ENCODE measurements around the gene LRRC75A. TPM values are rescaled to one million over a fixed set of nuclear protein-coding genes. Genes with fewer than 3 reads are reported as not detected.
A peak's percentile ranks its signal among the peaks of the same experiment; 100 is the strongest.

LRRC75A gene
- total and polyA plus RNA-seq, 2 of the 13 experiments (the other 11 are each of a cell fraction or from before 2014, with no cell fraction given) = 0.03 TPM; not detected in 1

DNA sequence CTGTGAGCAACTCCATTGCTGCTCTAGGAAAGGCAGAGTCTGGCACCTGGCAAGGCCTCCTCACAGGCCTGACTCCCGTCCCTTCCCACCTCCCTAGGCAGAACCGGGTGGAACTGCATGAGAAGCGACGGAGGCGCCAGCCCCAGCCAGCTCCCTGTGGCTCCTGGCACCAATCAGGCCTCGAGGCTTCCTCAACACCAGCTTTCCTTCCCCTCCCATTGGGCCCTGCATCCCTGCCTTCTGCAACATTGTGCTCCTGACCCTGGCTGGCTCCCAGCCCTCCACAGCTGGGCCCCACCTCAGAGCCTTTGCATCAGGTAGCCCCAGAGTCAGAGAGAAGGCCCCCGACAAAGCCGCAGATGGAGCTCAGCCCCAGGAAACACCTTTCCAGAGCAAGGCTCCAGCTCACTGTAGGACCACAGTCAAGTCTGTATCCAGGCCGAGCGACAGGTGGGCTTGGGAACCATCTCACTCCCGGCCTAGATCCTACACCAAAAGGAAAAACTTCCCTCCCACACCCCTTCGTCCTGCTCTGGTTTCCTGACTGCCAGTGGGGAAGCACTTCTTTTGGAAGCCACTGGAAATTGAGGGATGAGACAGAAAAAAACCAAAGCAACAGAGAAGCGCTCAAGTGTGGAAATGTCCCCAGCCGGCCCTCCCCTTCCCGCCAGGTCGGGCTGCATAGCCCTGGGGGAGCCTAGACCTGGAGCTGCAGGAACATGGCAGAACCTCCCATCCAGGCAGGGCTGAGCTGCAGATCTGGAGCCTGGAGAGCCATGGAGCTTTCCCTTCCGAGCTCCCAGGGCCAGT lies 31.0 kb downstream of the LRRC75A start:
- Histone ChIP-seq H3K27ac (ENCODE audit: extremely low read length, insufficient read depth, low read length) (no peak overlapping the region), H3K27me3 (ENCODE audit: control insufficient read depth in 1 of 2, insufficient read depth in 2 of 2, low read length in 2 of 2) (no peaks in the 10 kb centered on the region), H2AFZ (ENCODE audit: low read length) (no peak overlapping the region), H3K4me3 (replicated peaks in 1 of 3; ENCODE audit: insufficient read depth in 1 of 3, low read depth in 2 of 3, low read length in 3 of 3) (no peak overlapping the region), H3K4me1 (ENCODE audit: insufficient read depth, low read length) (peaks cover 63% of the 10 kb centered on the region), H3K9me3 (ENCODE audit: low read length) (no peaks in the 10 kb centered on the region), H3K9ac (ENCODE audit: insufficient read depth, low read depth, low read length) (no peak overlapping the region), H3K4me2 (ENCODE audit: low read depth, low read length) (no peak overlapping the region), H3K79me2 (ENCODE audit: insufficient read depth, low read length) (no peaks in the 10 kb centered on the region), H4K20me1 (ENCODE audit: insufficient read depth, low read length) (peaks cover 2% of the 10 kb centered on the region; the same call in 1 of the 2 replicates), H3K36me3 (replicated peaks in 1 of 2; ENCODE audit: control insufficient read depth in 1 of 2, insufficient read depth in 2 of 2, low read length in 2 of 2) (no peaks in the 10 kb centered on the region)
- ChIA-PET POLR2A (interaction anchor here (2.0 kb wide), 1 partner anchor 23 kb away, joined by 6 read pairs; no protein-coding TSS in a partner anchor), CTCF (ENCODE audit: low intra/inter-chr PET ratio, low total read pairs) (no interaction called here)
- no peak for FAIRE-seq
- intact Hi-C loops (cut with micrococcal nuclease; ENCODE audit: unreplicated experiment) = no loop called here
- no peak for DNase-seq (ENCODE audit: low spot score)
- peak; percentile 3; the same call in 1 of the 3 replicates for ATAC-seq
- in situ Hi-C loops (cut with HindIII; ENCODE audit: extremely low pct_ligation_motif_present, low pct_unique_long_range_greater_than_20kb) = no loop called here
- no TSS peak for BruUV-seq (replicated peaks)
- TF ChIP-seq ZNF138 (CRISPR knock-in tag; IDR thresholded peaks at IDR 0.05; ENCODE audit: low read depth) (no peak), HNRNPH1 (optimal IDR thresholded peaks at IDR 0.05; ENCODE audit: low read depth, low read length) (no peak), HNF4A (CRISPR knock-in tag; IDR thresholded peaks at IDR 0.05) (no peak), ZSCAN29 (CRISPR knock-in tag; conservative IDR thresholded peaks at IDR 0.05) (no peak)
- TF ChIP-seq, protein P1, sequence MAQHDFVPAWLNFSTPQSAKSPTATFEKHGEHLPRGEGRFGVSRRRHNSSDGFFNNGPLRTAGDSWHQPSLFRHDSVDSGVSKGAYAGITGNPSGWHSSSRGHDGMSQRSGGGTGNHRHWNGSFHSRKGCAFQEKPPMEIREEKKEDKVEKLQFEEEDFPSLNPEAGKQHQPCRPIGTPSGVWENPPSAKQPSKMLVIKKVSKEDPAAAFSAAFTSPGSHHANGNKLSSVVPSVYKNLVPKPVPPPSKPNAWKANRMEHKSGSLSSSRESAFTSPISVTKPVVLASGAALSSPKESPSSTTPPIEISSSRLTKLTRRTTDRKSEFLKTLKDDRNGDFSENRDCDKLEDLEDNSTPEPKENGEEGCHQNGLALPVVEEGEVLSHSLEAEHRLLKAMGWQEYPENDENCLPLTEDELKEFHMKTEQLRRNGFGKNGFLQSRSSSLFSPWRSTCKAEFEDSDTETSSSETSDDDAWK (CRISPR knock-in tag; IDR thresholded peaks at IDR 0.05) = no peak
- TF ChIP-seq, protein P2, sequence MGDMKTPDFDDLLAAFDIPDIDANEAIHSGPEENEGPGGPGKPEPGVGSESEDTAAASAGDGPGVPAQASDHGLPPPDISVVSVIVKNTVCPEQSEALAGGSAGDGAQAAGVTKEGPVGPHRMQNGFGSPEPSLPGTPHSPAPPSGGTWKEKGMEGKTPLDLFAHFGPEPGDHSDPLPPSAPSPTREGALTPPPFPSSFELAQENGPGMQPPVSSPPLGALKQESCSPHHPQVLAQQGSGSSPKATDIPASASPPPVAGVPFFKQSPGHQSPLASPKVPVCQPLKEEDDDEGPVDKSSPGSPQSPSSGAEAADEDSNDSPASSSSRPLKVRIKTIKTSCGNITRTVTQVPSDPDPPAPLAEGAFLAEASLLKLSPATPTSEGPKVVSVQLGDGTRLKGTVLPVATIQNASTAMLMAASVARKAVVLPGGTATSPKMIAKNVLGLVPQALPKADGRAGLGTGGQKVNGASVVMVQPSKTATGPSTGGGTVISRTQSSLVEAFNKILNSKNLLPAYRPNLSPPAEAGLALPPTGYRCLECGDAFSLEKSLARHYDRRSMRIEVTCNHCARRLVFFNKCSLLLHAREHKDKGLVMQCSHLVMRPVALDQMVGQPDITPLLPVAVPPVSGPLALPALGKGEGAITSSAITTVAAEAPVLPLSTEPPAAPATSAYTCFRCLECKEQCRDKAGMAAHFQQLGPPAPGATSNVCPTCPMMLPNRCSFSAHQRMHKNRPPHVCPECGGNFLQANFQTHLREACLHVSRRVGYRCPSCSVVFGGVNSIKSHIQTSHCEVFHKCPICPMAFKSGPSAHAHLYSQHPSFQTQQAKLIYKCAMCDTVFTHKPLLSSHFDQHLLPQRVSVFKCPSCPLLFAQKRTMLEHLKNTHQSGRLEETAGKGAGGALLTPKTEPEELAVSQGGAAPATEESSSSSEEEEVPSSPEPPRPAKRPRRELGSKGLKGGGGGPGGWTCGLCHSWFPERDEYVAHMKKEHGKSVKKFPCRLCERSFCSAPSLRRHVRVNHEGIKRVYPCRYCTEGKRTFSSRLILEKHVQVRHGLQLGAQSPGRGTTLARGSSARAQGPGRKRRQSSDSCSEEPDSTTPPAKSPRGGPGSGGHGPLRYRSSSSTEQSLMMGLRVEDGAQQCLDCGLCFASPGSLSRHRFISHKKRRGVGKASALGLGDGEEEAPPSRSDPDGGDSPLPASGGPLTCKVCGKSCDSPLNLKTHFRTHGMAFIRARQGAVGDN (CRISPR knock-in tag; IDR thresholded peaks at IDR 0.05) = peak; percentile 26; the same call in 1 of the 2 replicates
- WGBS (ENCODE audit: low lambda C conversion rate) = 90% methylated on average over 15 of the region's 17 CpGs
